ENCODE data around the gene TMEM270. TPM values are rescaled to one million over a fixed set of nuclear protein-coding genes. Genes with fewer than 3 reads are reported as not detected.

TMEM270 gene
- polyA plus RNA-seq, 3 donors, result not detected

DNA sequence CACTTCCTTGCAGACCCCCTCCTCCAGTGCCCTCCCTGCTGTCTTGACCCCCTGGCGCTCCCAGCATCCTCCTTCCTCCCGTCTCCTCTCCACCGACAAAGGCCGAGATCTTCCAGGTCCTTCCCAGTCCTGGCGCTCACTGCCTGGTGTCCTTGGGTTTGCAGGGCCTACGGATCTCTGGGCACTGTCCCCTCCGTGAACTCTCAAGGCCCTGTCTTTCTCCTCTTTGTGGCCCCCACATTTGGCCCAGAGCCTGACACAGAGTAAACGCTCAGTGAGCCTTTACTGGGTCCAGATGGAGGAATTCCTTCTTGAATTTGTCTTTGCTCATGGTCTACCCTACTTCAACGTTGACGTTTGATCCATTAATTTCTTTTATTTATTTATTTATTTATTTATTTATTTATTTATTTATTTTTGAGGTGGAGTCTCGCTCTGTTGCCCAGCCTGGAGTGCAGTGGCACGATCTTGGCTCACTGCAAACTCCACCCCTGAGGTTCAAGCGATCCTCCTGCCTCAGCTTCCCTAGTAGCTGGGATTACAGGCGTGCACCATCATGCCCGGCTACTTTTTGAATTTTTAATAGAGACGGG lies 29.7 kb downstream of the TMEM270 start:
- Histone ChIP-seq H3K9me3 (replicated peaks in 1 of 2; ENCODE audit: control insufficient read depth in 1 of 2, insufficient read depth in 1 of 2, low read length in 2 of 2) (no peaks in the 10 kb centered on the region), H3K4me3 (replicated peaks in 1 of 3; ENCODE audit: low read depth in 2 of 3, low read length in 3 of 3) (no peak overlapping the region), H3K79me2 (ENCODE audit: insufficient read depth, low read length) (no peaks in the 10 kb centered on the region), H3K36me3 (replicated peaks in 1 of 2; ENCODE audit: control insufficient read depth in 1 of 2, insufficient read depth in 2 of 2, low read length in 2 of 2) (no peaks in the 10 kb centered on the region), H3K27me3 (ENCODE audit: control insufficient read depth in 2 of 2, insufficient read depth in 2 of 2, low read length in 2 of 2) (peaks cover 7 to 20% of the 10 kb centered on the region in 2 donors), H3K4me2 (replicated peaks; ENCODE audit: extremely low read depth, low read length, poor library complexity, severe bottlenecking) (no peak overlapping the region), H4K20me1 (ENCODE audit: insufficient read depth, low read length) (no peaks in the 10 kb centered on the region), H3K9ac (ENCODE audit: insufficient read depth, low read length, poor library complexity, severe bottlenecking) (no peak overlapping the region), H3K27ac (ENCODE audit: low read depth in 1 of 2, low read length in 2 of 2) (no peak overlapping the region), H2AFZ (ENCODE audit: insufficient read depth, low read depth, low read length, poor library complexity, severe bottlenecking) (no peak overlapping the region), H3K4me1 (ENCODE audit: control insufficient read depth in 1 of 2, insufficient read depth in 2 of 2, low read length in 2 of 2) (peaks cover 0 to 7% of the 10 kb centered on the region in 2 donors)
- TF ChIP-seq, protein P1, sequence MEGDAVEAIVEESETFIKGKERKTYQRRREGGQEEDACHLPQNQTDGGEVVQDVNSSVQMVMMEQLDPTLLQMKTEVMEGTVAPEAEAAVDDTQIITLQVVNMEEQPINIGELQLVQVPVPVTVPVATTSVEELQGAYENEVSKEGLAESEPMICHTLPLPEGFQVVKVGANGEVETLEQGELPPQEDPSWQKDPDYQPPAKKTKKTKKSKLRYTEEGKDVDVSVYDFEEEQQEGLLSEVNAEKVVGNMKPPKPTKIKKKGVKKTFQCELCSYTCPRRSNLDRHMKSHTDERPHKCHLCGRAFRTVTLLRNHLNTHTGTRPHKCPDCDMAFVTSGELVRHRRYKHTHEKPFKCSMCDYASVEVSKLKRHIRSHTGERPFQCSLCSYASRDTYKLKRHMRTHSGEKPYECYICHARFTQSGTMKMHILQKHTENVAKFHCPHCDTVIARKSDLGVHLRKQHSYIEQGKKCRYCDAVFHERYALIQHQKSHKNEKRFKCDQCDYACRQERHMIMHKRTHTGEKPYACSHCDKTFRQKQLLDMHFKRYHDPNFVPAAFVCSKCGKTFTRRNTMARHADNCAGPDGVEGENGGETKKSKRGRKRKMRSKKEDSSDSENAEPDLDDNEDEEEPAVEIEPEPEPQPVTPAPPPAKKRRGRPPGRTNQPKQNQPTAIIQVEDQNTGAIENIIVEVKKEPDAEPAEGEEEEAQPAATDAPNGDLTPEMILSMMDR (IDR thresholded peaks at IDR 0.05), result no peak
- H3K27me3 Mint-ChIP-seq (ENCODE audit: low read depth in 3 of 3), result peaks cover 25 to 30% (median 30%) of the 10 kb centered on the region in 3 donors
- peaks cover 18% of the 10 kb centered on the region for H3K4me1 Mint-ChIP-seq
- H3K36me3 Mint-ChIP-seq, result peaks cover 0 to 2% of the 10 kb centered on the region in 2 donors
- peak overlapping the region in 1 of 7 donors; percentile 23 for H3K27ac Mint-ChIP-seq
- peaks cover 0 to 5% (median 0%) of the 10 kb centered on the region in 7 donors for H3K9me3 Mint-ChIP-seq
- DNase-seq, result no peak
- intact Hi-C loops (cut with micrococcal nuclease), result loop anchor here in 1 of 2 donors (10.0 kb wide), 1 partner anchor 64 kb away; no protein-coding TSS in a partner anchor
- 96% methylated on average over 10 of the region's 16 CpGs for WGBS (ENCODE audit: insufficient coverage)
- H3K4me3 Mint-ChIP-seq, result no peak overlapping the region

GRCh38 chr7:73891178-73891885 lies 30.4 kb downstream of the TMEM270 start:
- no peak overlapping the region for H3K4me2 ChIP-seq (replicated peaks; ENCODE audit: extremely low read depth, low read length, poor library complexity, severe bottlenecking)
- no peak overlapping the region for H3K27ac ChIP-seq (ENCODE audit: low read depth in 1 of 2, low read length in 2 of 2)
- H3K9me3 ChIP-seq (replicated peaks in 1 of 2; ENCODE audit: control insufficient read depth in 1 of 2, insufficient read depth in 1 of 2, low read length in 2 of 2), result no peaks in the 10 kb centered on the region
- intact Hi-C loops (cut with micrococcal nuclease), result loop anchor here in 1 of 2 donors (10.0 kb wide), 1 partner anchor 63 kb away; no protein-coding TSS in a partner anchor
- Mint-ChIP-seq H3K4me3 (no peak overlapping the region), H3K27me3 (ENCODE audit: low read depth in 3 of 3) (peaks cover 19 to 24% (median 23%) of the 10 kb centered on the region in 3 donors), H3K4me1 (peaks cover 15% of the 10 kb centered on the region), H3K27ac (no peak overlapping the region), H3K36me3 (no peaks in the 10 kb centered on the region), H3K9me3 (peaks cover 0 to 6% (median under 1%) of the 10 kb centered on the region in 7 donors)
- no peak overlapping the region for H3K4me3 ChIP-seq (replicated peaks in 1 of 3; ENCODE audit: low read depth in 2 of 3, low read length in 3 of 3)
- peaks cover 0 to 7% of the 10 kb centered on the region in 2 donors for H3K4me1 ChIP-seq (ENCODE audit: control insufficient read depth in 1 of 2, insufficient read depth in 2 of 2, low read length in 2 of 2)
- no peak overlapping the region for H3K9ac ChIP-seq (ENCODE audit: insufficient read depth, low read length, poor library complexity, severe bottlenecking)
- H3K79me2 ChIP-seq (ENCODE audit: insufficient read depth, low read length), result no peaks in the 10 kb centered on the region
- no peak overlapping the region for H2AFZ ChIP-seq (ENCODE audit: insufficient read depth, low read depth, low read length, poor library complexity, severe bottlenecking)
- H3K27me3 ChIP-seq (ENCODE audit: control insufficient read depth in 2 of 2, insufficient read depth in 2 of 2, low read length in 2 of 2), result peaks cover 5 to 13% of the 10 kb centered on the region in 2 donors
- DNase-seq, result no peak
- TF ChIP-seq, protein P1 (IDR thresholded peaks at IDR 0.05), result no peak
- no peaks in the 10 kb centered on the region for H3K36me3 ChIP-seq (replicated peaks in 1 of 2; ENCODE audit: control insufficient read depth in 1 of 2, insufficient read depth in 2 of 2, low read length in 2 of 2)
- no peaks in the 10 kb centered on the region for H4K20me1 ChIP-seq (ENCODE audit: insufficient read depth, low read length)
- WGBS (ENCODE audit: insufficient coverage), result 95% methylated on average over 16 of the region's 16 CpGs

Measured in CD14-positive monocyte (primary cell).